Ishikawa (cell line): ENCODE data around the gene COL6A5.

Experiments
- CEBPB ChIP-seq: IDR thresholded peaks from 2 replicates; pipeline ENCODE4 v1.6.1; 2012
- CREB1 ChIP-seq: IDR thresholded peaks from 2 replicates; pipeline ENCODE4 v1.6.1; 2012; ENCODE audit warnings: low read depth
- EGR1 ChIP-seq: IDR thresholded peaks from 2 replicates; pipeline ENCODE4 v1.6.1; 2012
- EP300 ChIP-seq: IDR thresholded peaks from 2 replicates; pipeline ENCODE4 v1.6.1; 2012; ENCODE audit warnings: borderline replicate concordance
- NFIC ChIP-seq: IDR thresholded peaks from 2 replicates; pipeline ENCODE4 v1.6.1; 2012
- RAD21 ChIP-seq: IDR thresholded peaks from 2 replicates; pipeline ENCODE4 v1.6.1; 2012; ENCODE audit warnings: low read depth
- TAF1 ChIP-seq: IDR thresholded peaks from 2 replicates; pipeline ENCODE4 v1.6.1; 2012; ENCODE audit warnings: low read depth, mild to moderate bottlenecking
- YY1 ChIP-seq: IDR thresholded peaks from 2 replicates; pipeline ENCODE4 v1.6.1; 2012; ENCODE audit warnings: low read depth
- TF ChIP-seq, protein P1 (sequence below): IDR thresholded peaks from 2 replicates; pipeline ENCODE4 v1.6.1; 2012
- TF ChIP-seq, protein P2 (sequence below): IDR thresholded peaks from 2 replicates; pipeline ENCODE4 v1.6.1; 2012

DNA sequence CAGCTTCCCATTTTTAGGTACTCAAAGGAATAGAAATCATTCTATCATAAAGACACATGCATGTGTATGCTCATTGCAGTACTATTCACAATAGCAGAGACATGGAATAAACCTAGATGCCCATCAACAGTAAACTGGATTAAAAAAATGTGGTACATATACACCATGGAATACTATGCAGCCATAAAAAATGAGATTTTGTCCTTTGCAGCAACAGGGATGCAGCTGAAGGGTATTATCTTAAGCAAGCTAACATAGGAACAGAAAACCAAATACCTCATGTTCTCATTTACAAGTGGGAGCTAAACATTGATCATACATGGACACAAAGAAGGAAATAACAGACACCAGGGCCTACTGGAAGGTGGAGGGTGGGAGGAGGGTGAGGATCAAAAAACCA, 33.1 kb upstream of the COL6A5 start:
- TF ChIP-seq TAF1 = no peak
- no peak for TF ChIP-seq CREB1
- TF ChIP-seq, protein P1, sequence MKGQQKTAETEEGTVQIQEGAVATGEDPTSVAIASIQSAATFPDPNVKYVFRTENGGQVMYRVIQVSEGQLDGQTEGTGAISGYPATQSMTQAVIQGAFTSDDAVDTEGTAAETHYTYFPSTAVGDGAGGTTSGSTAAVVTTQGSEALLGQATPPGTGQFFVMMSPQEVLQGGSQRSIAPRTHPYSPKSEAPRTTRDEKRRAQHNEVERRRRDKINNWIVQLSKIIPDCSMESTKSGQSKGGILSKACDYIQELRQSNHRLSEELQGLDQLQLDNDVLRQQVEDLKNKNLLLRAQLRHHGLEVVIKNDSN = no peak
- no peak for TF ChIP-seq YY1
- no peak for TF ChIP-seq CEBPB
- no peak for TF ChIP-seq EGR1
- TF ChIP-seq, protein P2, sequence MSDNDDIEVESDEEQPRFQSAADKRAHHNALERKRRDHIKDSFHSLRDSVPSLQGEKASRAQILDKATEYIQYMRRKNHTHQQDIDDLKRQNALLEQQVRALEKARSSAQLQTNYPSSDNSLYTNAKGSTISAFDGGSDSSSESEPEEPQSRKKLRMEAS = no peak
- TF ChIP-seq NFIC = no peak
- TF ChIP-seq EP300 = no peak
- TF ChIP-seq RAD21 = no peak
